HTERT RPE-1 (cell line): ENCODE measurements around the gene SLIT3.

ENCODE experiments used
- in situ Hi-C: fragments of 300-500 bp; cut with MboI; formaldehyde crosslinking; loops from 4 replicates; pipeline ENCODE4 v1.14.3; 2020; ENCODE audit warnings: low sequenced_read_pairs

The SLIT3 gene

DNA sequence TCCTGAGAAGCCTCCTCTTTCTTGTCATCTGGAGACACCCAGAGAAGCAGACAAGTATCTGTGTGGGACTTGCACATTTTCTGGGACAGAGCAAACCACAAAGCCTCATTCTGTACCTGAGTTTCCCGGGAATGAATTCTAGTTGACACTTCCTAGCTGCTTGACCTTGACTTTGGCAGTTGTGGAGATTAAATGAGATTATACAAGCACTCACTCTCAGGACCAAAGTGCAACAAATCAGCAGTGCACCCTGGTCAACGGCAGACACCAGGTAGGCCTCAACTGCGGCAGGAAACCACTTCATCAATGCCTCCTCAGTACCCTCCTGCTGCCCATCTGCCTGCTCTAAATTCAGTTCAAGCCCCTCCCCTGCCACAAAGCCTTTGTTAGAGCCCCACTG lies 607.1 kb downstream of the SLIT3 start:
- in situ Hi-C loops, result no loop called here

DNA sequence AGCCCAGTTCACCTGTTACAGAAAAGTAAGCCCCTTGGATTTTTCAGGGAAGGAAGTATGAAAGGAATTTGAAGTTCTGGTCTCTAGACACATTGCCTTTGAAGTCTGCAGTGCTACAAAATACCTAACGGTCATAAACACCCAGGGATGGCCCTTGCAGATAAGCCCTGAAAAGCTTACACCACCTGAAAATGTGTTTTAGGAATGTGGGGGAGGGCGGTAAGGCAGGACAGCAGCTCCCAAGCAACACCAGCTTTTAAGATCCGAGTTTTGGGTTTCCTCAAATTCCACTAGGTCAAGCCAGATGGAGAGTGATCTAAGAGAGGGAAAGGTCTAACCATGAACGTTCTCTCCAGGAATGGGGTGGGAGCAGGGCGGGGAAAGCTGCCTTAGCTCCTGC lies 607.6 kb downstream of the SLIT3 start:
- in situ Hi-C loops, result no loop called here

DNA sequence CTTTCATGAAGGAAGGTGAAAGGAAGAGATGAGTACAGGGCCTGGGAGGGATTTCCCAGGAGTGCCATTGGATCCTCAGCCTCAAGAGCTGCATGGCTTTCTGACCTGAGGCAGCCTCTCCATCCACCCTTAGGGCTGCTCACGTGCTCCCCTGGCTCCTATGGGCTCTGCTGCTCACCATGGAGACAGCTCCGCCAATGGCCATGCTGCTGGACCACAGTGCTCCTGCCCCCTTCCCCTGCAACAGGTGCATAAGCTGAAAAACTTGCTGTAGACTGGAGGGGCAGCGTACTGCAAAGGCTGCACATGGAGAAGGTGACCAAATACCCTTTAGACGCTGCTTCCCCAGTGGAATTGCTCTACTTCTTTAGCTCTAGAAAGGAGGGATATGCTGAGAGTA lies 609.0 kb downstream of the SLIT3 start:
- in situ Hi-C loops, result no loop called here

DNA sequence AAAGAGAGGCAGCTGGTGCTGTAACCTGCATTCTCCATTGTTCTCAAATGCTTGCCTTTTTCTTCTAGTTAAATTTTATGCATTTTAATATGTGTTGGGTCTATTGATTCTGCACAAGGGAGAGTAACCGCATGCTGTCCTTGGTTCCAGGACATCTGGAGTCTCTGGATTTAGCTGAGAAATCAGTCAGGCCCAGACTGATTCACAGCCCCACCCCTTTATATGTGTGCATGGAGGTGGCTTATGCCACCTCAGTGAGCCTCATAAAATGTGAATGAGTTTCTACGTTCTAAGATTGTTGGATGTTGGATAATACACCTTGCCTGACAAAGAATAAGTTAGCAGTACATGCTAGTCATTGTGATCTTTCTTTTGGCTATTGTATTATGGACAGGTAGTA lies 611.7 kb downstream of the SLIT3 start:
- in situ Hi-C loops, result no loop called here

DNA sequence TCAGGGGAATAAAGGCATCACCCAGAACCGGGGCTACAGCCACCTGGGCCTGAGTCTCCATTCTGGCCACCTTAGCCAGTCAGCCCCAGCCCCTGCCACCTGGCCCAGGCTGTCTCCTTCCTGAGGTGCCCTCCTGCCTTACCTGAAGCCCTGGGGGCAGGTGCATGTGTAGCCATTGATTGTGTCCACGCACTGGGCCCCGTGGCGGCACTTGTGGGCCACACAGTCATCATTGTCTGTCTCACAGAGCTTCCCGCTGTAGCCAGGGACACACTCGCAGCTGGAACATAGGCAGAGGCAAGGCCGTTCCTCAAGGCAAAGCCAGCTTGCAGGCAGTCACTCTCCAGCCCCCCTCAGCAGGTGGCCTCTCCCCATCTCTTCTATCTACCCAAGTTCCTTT lies 614.1 kb downstream of the SLIT3 start:
- in situ Hi-C loops, result no loop called here

DNA sequence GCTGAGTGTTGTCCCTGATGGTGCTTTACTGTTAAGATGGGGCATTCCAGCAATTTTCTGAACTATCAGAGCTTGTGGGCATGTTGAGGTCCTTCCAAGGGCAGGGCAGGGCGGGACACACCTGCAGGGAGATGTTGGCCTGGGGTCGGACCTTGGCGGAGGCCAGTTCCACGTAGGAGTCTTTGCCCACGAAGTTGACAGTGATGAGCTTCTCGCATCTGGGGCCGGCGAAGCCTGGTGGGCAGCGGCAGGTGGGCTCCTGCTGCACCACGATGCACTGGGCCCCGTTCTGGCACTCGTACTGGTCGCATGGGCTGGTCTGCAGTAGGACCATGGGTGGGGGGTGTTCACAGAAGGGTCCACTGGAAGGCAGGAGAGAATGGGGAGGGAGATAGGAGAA lies 615.4 kb downstream of the SLIT3 start:
- in situ Hi-C loops, result no loop called here

DNA sequence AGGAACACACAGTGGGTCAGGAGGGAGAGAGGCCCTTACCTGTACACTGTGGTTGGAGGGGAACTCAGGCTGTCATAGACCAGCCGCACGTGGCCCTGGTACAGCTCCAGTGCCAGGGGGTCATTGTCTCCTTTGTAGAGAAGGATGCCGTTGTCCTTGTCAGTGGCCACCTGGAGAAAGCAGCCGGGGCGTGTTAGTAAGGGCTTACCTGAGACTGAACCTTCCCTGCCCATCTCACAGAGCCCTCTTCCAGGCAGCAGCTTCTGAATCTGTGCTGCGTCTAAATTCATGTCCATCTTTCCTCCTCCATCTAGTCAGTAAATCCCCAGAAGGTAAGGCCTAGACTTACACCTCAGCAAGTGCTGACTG lies 617.0 kb downstream of the SLIT3 start:
- in situ Hi-C loops, result no loop called here

DNA sequence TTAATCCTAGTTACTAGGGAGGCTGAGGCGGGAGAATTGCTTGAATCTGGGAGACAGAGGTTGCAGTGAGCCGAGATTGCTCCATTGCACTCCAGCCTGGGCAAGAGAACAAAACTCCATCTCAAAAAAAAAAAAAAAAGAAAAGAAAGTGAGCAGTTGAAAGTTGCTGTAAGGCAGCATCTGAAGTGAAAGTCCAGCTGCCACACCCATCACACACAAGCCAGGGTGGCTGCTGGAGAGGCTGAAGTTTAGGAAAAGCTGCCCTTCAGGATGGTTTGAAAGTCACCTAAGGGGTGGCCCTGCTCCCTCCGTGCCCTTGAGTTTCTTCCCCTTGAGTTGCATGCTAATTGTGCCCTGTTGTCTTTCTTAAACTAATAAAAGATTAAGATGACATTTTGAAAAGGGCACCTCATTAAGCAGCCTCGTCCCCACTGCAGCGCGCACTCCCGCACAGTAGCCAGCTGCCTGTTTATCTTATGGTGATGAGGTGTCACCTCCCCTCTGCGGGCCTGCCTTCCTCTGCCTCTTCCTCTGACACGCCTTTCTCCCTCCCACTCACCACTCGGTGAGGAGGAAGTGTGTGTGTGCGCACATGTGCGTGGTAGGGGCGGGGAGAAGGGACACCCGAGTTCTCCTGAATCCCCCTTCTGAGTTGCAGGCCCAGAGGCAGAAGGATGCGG lies 617.6 kb downstream of the SLIT3 start:
- in situ Hi-C loops, result no loop called here

DNA sequence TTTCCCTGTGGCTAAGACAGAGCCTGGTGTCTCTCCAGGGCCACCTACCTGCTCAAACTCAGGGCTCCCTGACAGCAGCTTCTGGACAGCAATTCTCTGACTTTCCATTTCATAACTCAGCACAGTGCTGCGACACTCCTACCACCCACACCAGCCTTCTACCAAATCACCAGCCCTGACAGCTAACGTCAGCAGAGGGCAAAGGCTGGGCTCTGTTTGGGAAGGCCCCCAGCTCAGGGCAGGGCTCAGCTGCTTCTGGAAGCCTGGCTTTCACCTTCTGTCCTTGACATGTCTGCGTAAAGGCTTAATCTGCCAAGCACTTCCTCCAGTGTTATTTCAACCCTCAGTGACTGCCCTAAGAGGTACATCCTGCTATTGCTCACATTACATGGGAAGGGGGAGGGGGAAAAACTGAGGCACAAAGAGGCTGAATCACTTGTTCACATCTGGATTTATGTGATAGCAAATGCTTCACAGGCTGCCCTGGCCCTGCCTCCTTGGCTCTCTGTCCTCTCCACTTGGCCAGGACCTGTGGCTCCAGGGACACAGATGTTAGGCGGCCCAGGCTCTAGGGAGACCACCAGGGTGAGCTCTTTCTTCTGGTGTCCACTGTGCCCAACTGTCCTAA lies 619.3 kb downstream of the SLIT3 start:
- in situ Hi-C loops, result no loop called here

DNA sequence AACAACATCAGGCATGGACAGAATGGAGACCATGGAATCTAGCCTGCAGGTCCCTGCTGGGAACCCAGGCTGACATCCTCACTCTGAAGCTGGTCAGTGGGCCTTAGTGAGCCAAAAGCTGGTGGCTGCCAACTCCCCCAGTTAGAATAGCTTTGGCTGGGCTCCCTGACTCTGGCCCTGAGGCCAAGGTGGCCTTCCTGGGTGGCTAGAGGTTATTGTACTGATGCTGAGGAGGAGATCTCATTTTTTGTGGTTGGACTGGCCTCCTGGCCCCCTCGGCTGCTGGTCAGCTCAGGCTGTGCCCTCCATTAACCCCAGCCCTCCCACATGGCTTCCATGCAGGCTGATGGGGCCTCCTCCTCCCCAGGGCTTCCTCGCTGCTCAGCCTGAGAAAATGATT lies 620.5 kb downstream of the SLIT3 start:
- in situ Hi-C loops, result no loop called here

DNA sequence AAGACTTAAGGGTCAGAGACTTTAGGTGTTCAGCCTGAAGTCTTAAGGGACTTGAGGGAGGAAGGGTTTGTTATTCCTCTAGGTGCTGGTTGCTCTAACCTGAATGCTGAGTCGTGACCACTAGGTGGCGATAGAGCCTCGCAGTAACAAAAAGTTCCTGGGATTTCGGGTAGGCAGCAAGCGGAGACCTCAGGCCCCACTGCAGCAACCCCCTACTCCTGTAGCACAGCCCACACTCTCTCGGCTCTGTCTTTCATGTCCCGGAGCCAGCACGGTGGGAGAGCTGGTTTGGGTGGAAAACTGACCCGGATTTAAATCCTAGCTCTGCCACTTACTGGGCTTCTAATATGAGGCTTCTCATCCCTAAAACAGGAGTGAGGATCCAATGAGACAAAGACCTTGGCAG lies 621.4 kb downstream of the SLIT3 start:
- in situ Hi-C loops, result no loop called here

DNA sequence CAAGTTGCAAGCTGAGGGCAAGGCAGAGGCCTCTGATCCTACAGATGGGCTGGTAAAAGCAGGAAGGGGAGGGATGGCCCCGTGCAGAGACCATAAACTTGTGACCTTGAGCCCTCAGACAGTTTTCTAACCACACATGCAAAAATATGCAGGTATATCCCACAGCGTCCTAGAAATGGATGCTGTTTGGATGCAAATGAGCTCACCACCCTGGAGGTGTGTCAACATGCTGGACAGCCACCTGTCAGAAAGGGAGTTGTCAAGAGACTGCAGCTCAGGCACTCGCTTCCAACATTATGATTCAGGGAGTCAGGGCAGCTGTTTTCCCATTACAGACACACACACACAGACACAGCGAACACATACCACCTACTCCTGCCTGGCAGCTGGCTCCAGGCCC lies 624.4 kb downstream of the SLIT3 start:
- in situ Hi-C loops, result no loop called here

DNA sequence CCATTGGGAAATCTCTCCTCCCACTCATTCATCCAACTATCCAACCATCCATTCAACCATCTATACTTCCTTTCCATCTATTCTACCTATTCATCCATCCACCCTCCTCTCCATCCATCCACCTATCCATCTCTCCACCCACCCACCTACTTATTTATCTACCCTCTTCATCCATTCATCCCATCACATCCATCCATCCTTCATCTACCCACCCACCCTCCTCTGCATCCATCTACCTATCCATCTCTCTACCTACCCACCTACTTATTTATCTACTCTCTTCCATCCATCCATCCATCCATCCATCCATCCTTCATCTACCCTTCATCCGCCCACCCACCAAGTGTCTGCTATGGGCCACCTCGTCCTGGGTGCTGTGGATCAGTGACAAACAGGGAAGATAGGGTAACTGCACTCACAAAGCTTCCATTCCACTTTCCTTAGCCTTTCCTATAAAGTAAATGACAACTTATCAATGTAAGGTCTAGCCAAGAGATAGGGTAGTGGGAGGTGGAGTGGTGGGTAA lies 625.0 kb downstream of the SLIT3 start:
- in situ Hi-C loops, result no loop called here

DNA sequence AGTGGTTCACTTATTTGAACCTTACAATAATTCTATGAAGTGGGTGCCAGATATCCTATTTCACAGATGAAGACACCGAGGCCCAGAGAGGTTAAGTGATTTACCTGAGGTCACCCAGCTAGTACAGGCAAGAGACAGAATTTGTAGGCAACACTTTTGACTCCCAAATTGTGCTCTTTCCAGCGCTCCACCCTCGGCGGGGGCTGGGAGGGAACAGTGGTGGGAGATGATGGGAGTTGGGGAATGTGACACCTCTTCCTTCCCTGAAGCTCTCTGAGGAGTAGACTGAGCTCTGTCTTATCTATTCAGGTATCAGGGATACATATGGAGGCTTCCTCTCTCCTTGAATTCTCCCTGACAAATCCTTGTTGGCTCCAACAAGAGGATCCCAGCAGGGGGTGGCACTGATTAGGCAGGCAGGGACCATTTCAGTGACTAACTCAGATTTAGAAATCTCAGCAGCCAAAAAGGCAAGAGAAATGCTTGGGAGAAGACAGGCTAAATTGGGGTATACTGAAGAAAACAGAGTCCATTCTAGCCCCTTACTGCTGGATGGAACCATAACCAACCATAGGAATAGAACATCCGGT lies 626.0 kb downstream of the SLIT3 start:
- in situ Hi-C loops, result no loop called here

DNA sequence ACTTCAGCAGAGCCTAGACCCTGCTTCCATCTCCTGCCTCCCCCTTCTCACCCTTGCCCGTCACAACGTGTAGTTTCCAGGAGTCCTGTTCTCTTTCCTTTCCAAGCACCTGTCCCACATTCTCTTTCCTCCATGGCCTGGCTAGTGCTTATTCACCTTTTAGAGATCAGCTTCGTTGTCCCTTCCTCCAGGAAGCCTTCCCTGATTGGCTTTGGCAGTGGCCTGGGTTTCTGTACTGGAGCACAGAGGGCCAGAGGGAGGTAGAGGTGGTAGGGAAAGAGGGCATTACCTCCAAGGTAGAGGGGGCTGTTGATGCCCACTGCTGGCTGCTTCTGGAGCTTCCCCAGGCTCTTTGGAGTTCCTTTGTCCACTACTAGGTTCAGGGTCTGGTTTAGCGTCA lies 628.1 kb downstream of the SLIT3 start:
- in situ Hi-C loops, result no loop called here

DNA sequence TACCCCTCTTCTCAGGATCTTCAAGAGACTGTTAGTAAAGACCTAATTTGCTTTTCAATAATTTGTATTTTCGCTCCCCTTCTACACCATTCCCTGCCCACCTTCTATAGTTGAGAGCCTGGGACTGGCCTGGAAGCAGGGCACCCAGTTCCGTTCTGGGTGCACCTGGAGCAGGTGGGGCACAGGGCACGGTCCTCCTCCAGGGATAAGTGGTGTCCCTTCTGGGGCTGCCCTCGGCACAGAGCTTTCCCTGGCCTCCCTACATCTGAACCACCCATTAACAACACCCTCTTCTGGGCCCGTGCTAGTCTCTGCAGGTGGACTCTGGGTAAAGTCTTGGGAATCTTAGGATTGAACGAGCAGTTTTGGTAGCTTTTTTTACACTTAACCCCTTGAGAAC lies 628.9 kb downstream of the SLIT3 start:
- in situ Hi-C loops, result no loop called here

DNA sequence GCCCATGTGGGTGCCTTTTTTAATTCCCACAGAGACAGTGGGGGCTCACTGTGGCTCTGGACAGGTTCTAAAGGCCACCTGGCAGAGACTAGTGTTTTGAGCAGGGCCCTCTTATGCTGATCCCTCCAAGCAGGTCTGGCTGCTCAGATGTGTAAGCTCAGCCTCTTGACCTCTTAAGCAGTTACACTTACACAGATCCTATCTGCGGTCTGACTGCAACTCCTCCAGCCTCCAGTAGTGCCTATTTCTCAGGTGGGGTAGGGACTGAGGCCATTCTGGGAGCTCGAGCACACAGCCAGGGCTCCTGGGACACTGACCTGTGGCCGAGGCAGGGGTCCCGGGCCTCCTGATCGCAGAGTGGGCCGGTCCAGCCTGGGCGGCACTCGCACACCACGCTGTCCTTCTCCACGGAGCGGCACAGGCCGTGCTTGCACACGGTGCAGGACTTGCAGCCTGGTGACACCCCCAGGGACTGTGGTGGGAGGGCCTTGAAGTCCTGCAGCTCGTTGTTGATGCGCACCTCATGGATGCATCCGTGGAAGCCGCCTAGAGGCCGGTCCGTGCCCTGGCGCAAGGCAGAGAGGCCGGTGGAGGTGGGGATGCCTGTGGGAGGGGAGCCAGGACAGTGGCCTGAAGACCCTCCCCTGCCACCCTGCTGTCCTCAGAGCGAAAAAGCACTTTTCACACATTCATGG lies 629.9 kb downstream of the SLIT3 start:
- in situ Hi-C loops, result no loop called here

DNA sequence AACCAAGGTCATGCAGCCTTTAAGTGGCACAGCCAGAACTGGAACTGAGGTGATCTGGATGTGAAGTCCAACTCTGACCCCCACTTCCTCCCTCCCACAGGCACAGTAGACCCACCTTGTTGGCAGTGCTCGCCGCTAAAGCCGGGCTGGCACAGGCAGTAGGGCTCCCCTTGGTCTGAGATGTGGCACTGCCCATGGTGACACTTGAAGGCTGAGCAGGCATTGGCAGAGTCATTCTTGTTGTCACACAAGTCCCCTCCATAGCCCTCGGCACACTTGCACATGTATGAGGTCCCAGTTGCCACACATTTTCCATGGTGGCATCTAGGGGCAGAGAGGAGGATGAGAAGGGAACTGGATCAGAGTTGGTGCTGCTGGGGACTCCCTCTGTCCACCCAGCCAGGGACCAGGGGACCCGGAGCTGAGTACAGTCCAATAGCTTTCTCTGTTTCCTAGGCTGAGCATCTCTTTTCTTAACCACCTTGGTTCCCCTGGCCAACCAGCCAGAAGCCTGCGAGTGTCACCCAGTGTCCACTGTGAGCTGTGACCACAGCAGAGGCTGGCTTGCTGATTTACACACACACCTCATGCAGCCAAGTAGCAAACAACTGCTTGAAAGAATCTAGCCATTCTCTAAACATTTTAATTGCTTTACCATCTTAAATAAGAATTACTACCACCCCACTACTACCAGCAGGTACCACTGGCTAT lies 631.1 kb downstream of the SLIT3 start:
- in situ Hi-C loops, result no loop called here

DNA sequence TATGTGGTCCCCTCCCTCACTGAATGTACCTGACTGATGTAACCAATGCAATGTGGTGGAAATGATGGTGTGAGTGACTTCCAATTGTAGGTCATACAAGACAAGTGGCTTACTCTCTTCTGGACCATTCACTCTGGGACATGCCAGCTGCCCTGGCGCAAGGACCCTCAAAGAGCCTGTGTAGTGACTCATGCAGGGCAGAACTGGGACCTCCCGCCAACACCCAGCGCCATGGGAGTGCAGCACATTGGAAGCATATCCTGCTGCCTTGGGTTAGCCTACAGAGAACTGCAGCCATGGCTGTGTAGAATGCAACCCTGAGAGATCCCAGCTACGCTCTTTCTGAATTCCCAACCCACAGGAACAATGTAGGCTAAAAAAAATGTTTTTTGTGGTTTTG lies 631.8 kb downstream of the SLIT3 start:
- in situ Hi-C loops, result no loop called here

DNA sequence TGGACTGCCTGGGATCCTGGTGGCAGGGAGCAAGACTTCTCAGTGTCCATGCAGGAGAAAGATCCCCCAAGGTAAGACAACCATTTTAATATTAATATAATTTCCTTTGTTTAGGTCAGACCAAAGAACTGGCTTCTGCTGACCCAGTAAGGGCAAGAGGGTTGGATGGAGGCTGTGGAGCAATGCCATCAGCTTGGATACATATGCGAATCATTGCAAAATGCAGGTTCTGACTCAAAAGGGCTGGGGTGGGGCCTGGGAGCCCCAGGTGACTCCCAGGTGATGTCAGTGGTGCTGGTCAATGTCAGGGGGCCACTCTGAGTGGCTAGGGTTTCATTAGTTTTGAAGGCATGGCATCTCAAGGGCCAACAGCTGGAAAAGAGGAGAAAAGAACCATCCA lies 632.9 kb downstream of the SLIT3 start:
- in situ Hi-C loops, result no loop called here

DNA sequence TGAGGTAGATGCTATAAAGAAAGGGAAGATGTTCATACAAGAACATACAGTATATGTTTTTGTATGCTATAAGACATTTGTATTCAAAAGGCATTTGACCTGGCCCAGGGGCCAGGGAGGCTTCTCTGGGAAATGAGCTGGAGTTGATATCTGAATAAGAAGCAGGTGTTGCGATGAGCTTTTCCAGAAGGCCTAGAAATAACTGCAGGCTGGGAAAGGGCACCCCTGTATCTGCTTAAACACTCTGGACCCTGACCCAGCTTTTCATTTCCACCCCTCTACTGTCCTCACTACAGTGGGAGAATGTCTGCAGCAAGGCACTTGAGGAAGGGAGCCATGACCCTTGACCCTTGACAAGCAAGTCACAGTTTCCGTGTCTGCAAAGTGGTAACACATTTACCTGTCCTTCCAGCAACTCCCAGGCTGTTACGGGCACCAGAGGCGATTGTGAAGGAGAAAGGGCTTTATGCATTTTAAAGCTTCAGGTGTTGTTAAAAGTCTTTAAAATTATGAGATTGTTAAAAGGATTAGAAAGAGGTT lies 633.6 kb downstream of the SLIT3 start:
- in situ Hi-C loops, result no loop called here
